ENCODE data around the gene DGKG. TPM values are rescaled to one million over a fixed set of nuclear protein-coding genes. Genes with fewer than 3 reads are reported as not detected.

Gene DGKG
- total and polyA plus RNA-seq, 4 donors: 2.1 to 13.7 (median 8.0) TPM

- H3K4me1 ChIP-seq (ENCODE audit: control insufficient read depth in 5 of 5, insufficient read depth in 5 of 5, low read length in 5 of 5): no peaks in the 10 kb centered on the region
- peaks cover 0 to 4% (median 0%) of the 10 kb centered on the region in 4 donors for H3K9me3 ChIP-seq (ENCODE audit: control insufficient read depth in 4 of 4, insufficient read depth in 3 of 4, low read length in 3 of 4)
- ATAC-seq (ENCODE audit: insufficient read depth, low FRiP score): no peak
- peaks cover 0 to 6% (median 0%) of the 10 kb centered on the region in 3 donors for H3K27me3 ChIP-seq (ENCODE audit: control insufficient read depth in 3 of 3, insufficient read depth in 3 of 3, low read length in 2 of 3)
- 81 to 89% methylated on average over 4 of the region's 4 CpGs for WGBS, 2 donors
- H3K36me3 ChIP-seq (ENCODE audit: control insufficient read depth in 4 of 4, insufficient read depth in 4 of 4, low read length in 4 of 4): peaks cover 0 to 4% (median 0%) of the 10 kb centered on the region in 4 donors
- DNase-seq: no peak
- H3K4me3 ChIP-seq: no peak overlapping the region
- no peak overlapping the region for H3K27ac ChIP-seq (ENCODE audit: low read depth in 1 of 2, low read length in 1 of 2)
- no peak overlapping the region for H3K9ac ChIP-seq (ENCODE audit: insufficient read depth in 1 of 2, low read length in 2 of 2)
- TF ChIP-seq, protein P1, sequence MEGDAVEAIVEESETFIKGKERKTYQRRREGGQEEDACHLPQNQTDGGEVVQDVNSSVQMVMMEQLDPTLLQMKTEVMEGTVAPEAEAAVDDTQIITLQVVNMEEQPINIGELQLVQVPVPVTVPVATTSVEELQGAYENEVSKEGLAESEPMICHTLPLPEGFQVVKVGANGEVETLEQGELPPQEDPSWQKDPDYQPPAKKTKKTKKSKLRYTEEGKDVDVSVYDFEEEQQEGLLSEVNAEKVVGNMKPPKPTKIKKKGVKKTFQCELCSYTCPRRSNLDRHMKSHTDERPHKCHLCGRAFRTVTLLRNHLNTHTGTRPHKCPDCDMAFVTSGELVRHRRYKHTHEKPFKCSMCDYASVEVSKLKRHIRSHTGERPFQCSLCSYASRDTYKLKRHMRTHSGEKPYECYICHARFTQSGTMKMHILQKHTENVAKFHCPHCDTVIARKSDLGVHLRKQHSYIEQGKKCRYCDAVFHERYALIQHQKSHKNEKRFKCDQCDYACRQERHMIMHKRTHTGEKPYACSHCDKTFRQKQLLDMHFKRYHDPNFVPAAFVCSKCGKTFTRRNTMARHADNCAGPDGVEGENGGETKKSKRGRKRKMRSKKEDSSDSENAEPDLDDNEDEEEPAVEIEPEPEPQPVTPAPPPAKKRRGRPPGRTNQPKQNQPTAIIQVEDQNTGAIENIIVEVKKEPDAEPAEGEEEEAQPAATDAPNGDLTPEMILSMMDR (IDR thresholded peaks at IDR 0.05; ENCODE audit: control extremely low read depth, extremely low read depth): no peak
These were observed 41.0 kb downstream of the DGKG start for GRCh38 chr3:186320862-186321568.

GRCh38 chr3:186319945-186320344, 42.1 kb downstream of the DGKG start:
- 84 to 91% methylated on average over 7 of the region's 7 CpGs for WGBS, 2 donors
- no peak overlapping the region for H3K9ac ChIP-seq (ENCODE audit: insufficient read depth in 1 of 2, low read length in 2 of 2)
- DNase-seq (no peak), ATAC-seq (ENCODE audit: insufficient read depth, low FRiP score) (no peak)
- H3K27ac ChIP-seq (ENCODE audit: low read depth in 1 of 2, low read length in 1 of 2): no peak overlapping the region
- no peaks in the 10 kb centered on the region for H3K4me1 ChIP-seq (ENCODE audit: control insufficient read depth in 5 of 5, insufficient read depth in 5 of 5, low read length in 5 of 5)
- H3K9me3 ChIP-seq (ENCODE audit: control insufficient read depth in 4 of 4, insufficient read depth in 3 of 4, low read length in 3 of 4): peaks cover 0 to 4% (median 0%) of the 10 kb centered on the region in 4 donors
- H3K4me3 ChIP-seq: no peak overlapping the region
- TF ChIP-seq, protein P1 (IDR thresholded peaks at IDR 0.05; ENCODE audit: control extremely low read depth, extremely low read depth): no peak
- H3K36me3 ChIP-seq (ENCODE audit: control insufficient read depth in 4 of 4, insufficient read depth in 4 of 4, low read length in 4 of 4): peaks cover 0 to 4% (median 0%) of the 10 kb centered on the region in 4 donors
- peaks cover 0 to 6% (median 0%) of the 10 kb centered on the region in 3 donors for H3K27me3 ChIP-seq (ENCODE audit: control insufficient read depth in 3 of 3, insufficient read depth in 3 of 3, low read length in 2 of 3)

GRCh38 chr3:186318135-186318534, 43.9 kb downstream of the DGKG start:
- peaks cover 0 to 4% (median 0%) of the 10 kb centered on the region in 4 donors for H3K9me3 ChIP-seq (ENCODE audit: control insufficient read depth in 4 of 4, insufficient read depth in 3 of 4, low read length in 3 of 4)
- TF ChIP-seq, protein P1 (IDR thresholded peaks at IDR 0.05; ENCODE audit: control extremely low read depth, extremely low read depth): no peak

More at GRCh38 chr3:186318135-186318534, 43.9 kb downstream of the DGKG start:
- WGBS, 2 donors: 76 to 84% methylated on average over 4 of the region's 4 CpGs
- no peak for DNase-seq
- Histone ChIP-seq H3K27ac (ENCODE audit: low read depth in 1 of 2, low read length in 1 of 2) (no peak overlapping the region), H3K9ac (ENCODE audit: insufficient read depth in 1 of 2, low read length in 2 of 2) (no peak overlapping the region), H3K4me1 (ENCODE audit: control insufficient read depth in 5 of 5, insufficient read depth in 5 of 5, low read length in 5 of 5) (no peaks in the 10 kb centered on the region), H3K36me3 (ENCODE audit: control insufficient read depth in 4 of 4, insufficient read depth in 4 of 4, low read length in 4 of 4) (peaks cover 0 to 4% (median 0%) of the 10 kb centered on the region in 4 donors), H3K4me3 (no peak overlapping the region), H3K27me3 (ENCODE audit: control insufficient read depth in 3 of 3, insufficient read depth in 3 of 3, low read length in 2 of 3) (no peaks in the 10 kb centered on the region)
- no peak for ATAC-seq (ENCODE audit: insufficient read depth, low FRiP score)
